ENCODE measurements around the gene RIIAD1. TPM values are rescaled to one million over a fixed set of nuclear protein-coding genes. Genes with fewer than 3 reads are reported as not detected.
A peak's percentile ranks its signal among the peaks of the same experiment; 100 is the strongest.

Gene RIIAD1
- total and polyA plus RNA-seq, 2 donors (not counting 3 experiments of a cell fraction or from before 2014, with no cell fraction given), result not detected

DNA sequence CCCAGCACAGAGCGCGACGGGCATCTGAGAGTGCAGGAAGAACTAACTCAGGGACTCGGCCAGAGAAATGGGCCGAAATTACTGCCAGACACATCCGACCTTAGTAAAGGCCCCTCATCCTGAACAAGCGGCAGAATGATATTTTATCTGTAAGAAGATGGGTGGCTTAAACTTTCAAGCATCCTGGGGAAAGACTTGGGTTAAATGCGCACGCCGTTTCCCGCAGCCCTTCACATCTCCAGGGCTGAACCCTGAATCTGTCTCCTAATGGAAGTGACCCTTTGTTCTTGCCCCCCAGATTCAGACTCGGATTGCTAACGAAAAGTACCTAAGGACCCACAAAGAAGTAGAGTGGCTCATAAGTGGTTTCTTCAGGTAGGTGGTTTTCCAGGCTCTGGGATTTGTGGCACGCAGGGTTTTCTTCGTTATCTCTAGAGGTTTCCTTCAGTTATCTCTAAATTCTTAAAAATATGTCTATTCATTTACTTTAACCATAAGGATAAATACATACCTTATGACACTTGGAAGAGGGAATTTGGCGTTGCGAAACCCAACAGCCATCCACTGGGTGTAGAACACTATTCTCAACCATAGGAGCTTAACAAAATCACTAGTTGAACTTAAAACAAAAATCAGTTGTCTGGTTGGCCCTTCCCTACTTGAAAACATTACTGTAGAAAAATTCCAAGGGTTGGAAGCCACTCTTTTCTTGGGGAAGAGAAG, 627 bp downstream of the RIIAD1 start:
- Histone ChIP-seq H3K27me3 (ENCODE audit: control insufficient read depth in 2 of 2, insufficient read depth in 2 of 2, low read length in 2 of 2) (peaks cover 53 to 69% of the 10 kb centered on the region in 2 experiments), H3K79me2 (ENCODE audit: control insufficient read depth, insufficient read depth, low read length) (no peaks in the 10 kb centered on the region), H4K20me1 (replicated peaks; ENCODE audit: control insufficient read depth, extremely low read depth, insufficient read depth, low read length) (no peaks in the 10 kb centered on the region), H3K4me3 (replicated peaks in 1 of 3; ENCODE audit: insufficient read depth in 1 of 3, low read depth in 1 of 3, low read length in 3 of 3) (peak overlapping the region in 1 of 3 experiments; percentile 16), H3K9me3 (replicated peaks; ENCODE audit: control insufficient read depth, insufficient read depth, low read length) (no peaks in the 10 kb centered on the region), H3K36me3 (ENCODE audit: control insufficient read depth in 2 of 2, extremely low read depth in 1 of 2, insufficient read depth in 2 of 2, low read length in 2 of 2) (no peaks in the 10 kb centered on the region), H3K4me1 (ENCODE audit: control insufficient read depth, extremely low read depth, insufficient read depth, low read length) (peaks cover 4% of the 10 kb centered on the region), H2AFZ (ENCODE audit: low read depth, low read length) (peak overlapping the region; percentile 34), H3K27ac (ENCODE audit: insufficient read depth, low read depth, low read length) (no peak overlapping the region), H3K4me2 (ENCODE audit: insufficient read depth, low read length) (peak overlapping the region; percentile 43), H3K9me1 (replicated peaks; ENCODE audit: control insufficient read depth, extremely low read depth, insufficient read depth, low read length) (no peaks in the 10 kb centered on the region), H3K9ac (replicated peaks; ENCODE audit: extremely low read depth, insufficient read depth, low read length) (no peak overlapping the region)
- TF ChIP-seq JUN (IDR thresholded peaks at IDR 0.05; ENCODE audit: borderline replicate concordance, insufficient read depth, insufficient read length, low read depth), result no peak
- TF ChIP-seq EZH2 (IDR thresholded peaks at IDR 0.05; ENCODE audit: borderline replicate concordance, low read depth, low read length, severe bottlenecking), result peak; percentile 71
- TF ChIP-seq POLR2AphosphoS5 (IDR thresholded peaks at IDR 0.05; ENCODE audit: insufficient read depth, low read depth, low read length), result no peak
- TF ChIP-seq CTCF (IDR thresholded peaks at IDR 0.05; ENCODE audit: extremely low read depth in 1 of 2, insufficient read depth in 1 of 2, low read depth in 1 of 2, low read length in 2 of 2), result no peak
- intact Hi-C loops (cut with micrococcal nuclease) (no loop called here), dilution Hi-C loops (cut with MboI; ENCODE audit: extremely low pct_ligation_motif_present, low sequenced_read_pairs) (no loop called here)
- DNase-seq (ENCODE audit: low read depth, low spot score), result no peak
- FAIRE-seq, result no peak
- POLR2A ChIA-PET, result no interaction called here
- BruUV-seq (replicated peaks), result no TSS peak
- CTCF ChIA-PET, result interaction anchor here (1.5 kb wide), 1 partner anchor 13 kb away, joined by 6 read pairs; no protein-coding TSS in a partner anchor
